Left lung (tissue), 10 donors: ENCODE data around the gene MPPED2. TPM values are rescaled to one million over a fixed set of nuclear protein-coding genes. Genes with fewer than 3 reads are reported as not detected.

Experiments
- ATAC-seq: fragments of 200-7000 bp; cut with Tn5 transposase; one replicate; pipeline ENCODE4 v1.9.1; 2020; ENCODE audit warnings: moderate library complexity
- DNase-seq, 4 donors: peaks; one replicate each; pipeline ENCODE4 v3.0.0-alpha.2; 2013 to 2020
- H3K27ac ChIP-seq, 2 donors: fragments of 200-600 bp; sonication (generic) in 1 of 2; one replicate each; pipeline versions ENCODE4 v1.5.0 to v1.8.0; 2020 to 2021
- H3K27me3 ChIP-seq, 2 donors: fragments of 200-600 bp; sonication (generic) in 1 of 2; one replicate each; pipeline versions ENCODE4 v1.5.0 to v1.8.0; 2020 to 2021
- H3K36me3 ChIP-seq, 2 donors: fragments of 200-600 bp; sonication (generic) in 1 of 2; one replicate each; pipeline versions ENCODE4 v1.5.0 to v1.8.0; 2020 to 2021
- H3K4me1 ChIP-seq, 2 donors: fragments of 200-600 bp; one replicate each; pipeline ENCODE4 v1.8.0; 2021
- H3K4me3 ChIP-seq, 2 donors: fragments of 200-600 bp; sonication (generic) in 1 of 2; one replicate each; pipeline versions ENCODE4 v1.5.0 to v1.8.0; 2020 to 2021; ENCODE audit warnings: mild to moderate bottlenecking in 1 of 2
- H3K9me3 ChIP-seq, 2 donors: fragments of 200-600 bp; sonication (generic) in 1 of 2; one replicate each; pipeline versions ENCODE4 v1.5.0 to v1.8.0; 2020 to 2021
- CTCF ChIP-seq, 2 donors: fragments of 200-600 bp; sonication (generic) in 1 of 2; IDR thresholded peaks; one replicate each; pipeline versions ENCODE4 v1.5.0 to v1.8.0; 2021; ENCODE audit warnings: antibody characterized with exemption in 2 of 2
- intact Hi-C, 2 donors: fragments of 100-400 bp; cut with DNase I; formaldehyde crosslinking; loops; one replicate each; pipeline versions ENCODE4 v1.11.2 to v1.14.2; 2022
- polyA plus RNA-seq, 6 donors: library from polyadenylated mRNA; unstranded; fragments of 120-200 nt; gene quantifications; one replicate each; pipeline ENCODE4 v1.2.1, GENCODE V29; 2013; ENCODE audit not compliant: insufficient read length in 6 of 6
- total RNA-seq, 2 donors: library from RNA; stranded (reverse); fragmentation: NEBNext Ultra II Directional; extraction: Animal tissue kit (Norgen Biotek cat#: 25700); gene quantifications; one replicate each; pipeline ENCODE4 v1.2.1, GENCODE V29; 2021
- donor health status: DM: no; HTN: yes; CAD: no.
- donor health status: DM: no; HTN: no; CAD: no.

Gene MPPED2
- total and polyA plus RNA-seq, 8 donors, result 0.26 to 5.3 (median 3.2) TPM

- Histone ChIP-seq H3K36me3 (no peaks in the 10 kb centered on the region), H3K4me1 (no peaks in the 10 kb centered on the region), H3K27ac (no peak overlapping the region), H3K9me3 (no peaks in the 10 kb centered on the region), H3K27me3 (no peaks in the 10 kb centered on the region), H3K4me3 (no peak overlapping the region)
- intact Hi-C loops, result no loop called here
- no peak for TF ChIP-seq CTCF (IDR thresholded peaks at IDR 0.05)
- no peak for DNase-seq
- ATAC-seq, result no peak
Measured at GRCh38 chr11:30471244-30471643, 114.9 kb downstream of the MPPED2 start.

GRCh38 chr11:30468881-30469280 lies 117.3 kb downstream of the MPPED2 start:
- no peak for ATAC-seq
- TF ChIP-seq CTCF (IDR thresholded peaks at IDR 0.05), result no peak
- no peaks in the 10 kb centered on the region for H3K4me1 ChIP-seq
- no peak for DNase-seq
- no peaks in the 10 kb centered on the region for H3K9me3 ChIP-seq
- intact Hi-C loops, result no loop called here
- H3K4me3 ChIP-seq, result no peak overlapping the region
- no peaks in the 10 kb centered on the region for H3K36me3 ChIP-seq
- no peaks in the 10 kb centered on the region for H3K27me3 ChIP-seq
- H3K27ac ChIP-seq, result no peak overlapping the region

GRCh38 chr11:30467176-30467575 lies 119.0 kb downstream of the MPPED2 start:
- intact Hi-C loops, result no loop called here
- Histone ChIP-seq H3K27ac (no peak overlapping the region), H3K27me3 (no peaks in the 10 kb centered on the region), H3K9me3 (no peaks in the 10 kb centered on the region), H3K4me3 (no peak overlapping the region), H3K36me3 (no peaks in the 10 kb centered on the region), H3K4me1 (no peaks in the 10 kb centered on the region)
- DNase-seq, result no peak
- no peak for ATAC-seq
- TF ChIP-seq CTCF (IDR thresholded peaks at IDR 0.05), result no peak

GRCh38 chr11:30465623-30466022 lies 120.5 kb downstream of the MPPED2 start:
- no peaks in the 10 kb centered on the region for H3K36me3 ChIP-seq
- H3K9me3 ChIP-seq, result no peaks in the 10 kb centered on the region
- no peak for TF ChIP-seq CTCF (IDR thresholded peaks at IDR 0.05)
- DNase-seq, result no peak
- no peak overlapping the region for H3K4me3 ChIP-seq
- no peaks in the 10 kb centered on the region for H3K4me1 ChIP-seq
- H3K27me3 ChIP-seq, result no peaks in the 10 kb centered on the region
- H3K27ac ChIP-seq, result no peak overlapping the region
- intact Hi-C loops, result no loop called here
- ATAC-seq, result no peak

DNA sequence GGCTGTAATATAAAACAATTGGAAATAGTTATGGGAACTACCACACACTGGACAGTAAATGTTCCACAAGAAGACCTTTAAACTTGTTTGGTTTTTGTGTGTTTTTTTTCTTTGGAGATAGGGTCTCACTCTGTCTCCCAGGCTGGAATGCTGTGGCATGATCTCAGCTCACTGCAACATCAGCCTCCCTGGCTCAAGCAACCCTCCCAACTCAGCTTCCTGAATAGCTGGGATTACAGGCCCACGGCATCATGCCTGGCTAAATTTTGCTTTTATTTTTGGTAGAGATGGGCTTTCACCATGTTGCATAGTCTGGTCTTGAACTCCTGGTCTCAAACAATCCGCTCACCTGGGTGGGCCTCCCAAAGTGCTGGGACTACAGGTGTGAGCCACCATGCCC lies 121.0 kb downstream of the MPPED2 start:
- TF ChIP-seq CTCF (IDR thresholded peaks at IDR 0.05), result no peak
- no peak for ATAC-seq
- intact Hi-C loops, result no loop called here

More for the DNA sequence above, 121.0 kb downstream of the MPPED2 start:
- H3K27ac ChIP-seq, result no peak overlapping the region
- no peak for DNase-seq
- H3K36me3 ChIP-seq, result no peaks in the 10 kb centered on the region
- no peaks in the 10 kb centered on the region for H3K27me3 ChIP-seq
- no peak overlapping the region for H3K4me3 ChIP-seq
- no peaks in the 10 kb centered on the region for H3K4me1 ChIP-seq
- no peaks in the 10 kb centered on the region for H3K9me3 ChIP-seq
